Breast epithelium (tissue), 3 donors: ENCODE data around the gene TBCK.

Source experiments
- POLR2A ChIP-seq: fragments of 450-650 bp; IDR thresholded peaks from one replicate; pipeline ENCODE4 v1.6.1; 2016; ENCODE audit warnings: antibody characterized with exemption, mild to moderate bottlenecking, moderate library complexity
- POLR2AphosphoS5 ChIP-seq, 3 donors: sonication (generic); formaldehyde crosslinking; IDR thresholded peaks; one replicate each; pipeline ENCODE4 v1.6.1; 2017; ENCODE audit warnings: antibody characterized with exemption in 3 of 3
- TF ChIP-seq, protein P1 (sequence below), 3 donors: fragments of 450-650 bp; IDR thresholded peaks; one replicate each; pipeline ENCODE4 v1.5.1; 2016 to 2017; ENCODE audit warnings: antibody characterized with exemption in 3 of 3, mild to moderate bottlenecking in 3 of 3, moderate library complexity in 3 of 3

DNA sequence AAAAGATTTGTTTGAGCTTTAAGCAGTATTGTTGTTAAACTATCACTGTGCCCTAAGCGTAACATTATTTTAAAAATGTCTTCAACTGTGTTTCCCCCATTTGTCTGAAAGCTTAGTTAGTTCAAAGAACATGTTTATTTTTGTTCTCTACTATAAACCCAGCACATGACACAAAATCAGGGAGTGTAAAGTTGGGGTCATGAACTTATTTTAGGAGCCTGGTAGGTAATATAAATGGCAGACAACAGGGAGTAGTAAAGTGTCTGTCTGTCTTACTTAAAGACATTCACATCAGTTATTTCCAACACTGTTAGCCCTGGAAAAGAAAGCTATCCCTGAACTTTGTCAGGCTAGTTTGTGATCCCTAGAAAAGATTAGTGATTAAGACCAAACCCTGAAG lies 4.2 kb upstream of the TBCK start:
- TF ChIP-seq POLR2A (no peak), POLR2AphosphoS5 (IDR thresholded peaks at IDR 0.05) (no peak)
- TF ChIP-seq, protein P1, sequence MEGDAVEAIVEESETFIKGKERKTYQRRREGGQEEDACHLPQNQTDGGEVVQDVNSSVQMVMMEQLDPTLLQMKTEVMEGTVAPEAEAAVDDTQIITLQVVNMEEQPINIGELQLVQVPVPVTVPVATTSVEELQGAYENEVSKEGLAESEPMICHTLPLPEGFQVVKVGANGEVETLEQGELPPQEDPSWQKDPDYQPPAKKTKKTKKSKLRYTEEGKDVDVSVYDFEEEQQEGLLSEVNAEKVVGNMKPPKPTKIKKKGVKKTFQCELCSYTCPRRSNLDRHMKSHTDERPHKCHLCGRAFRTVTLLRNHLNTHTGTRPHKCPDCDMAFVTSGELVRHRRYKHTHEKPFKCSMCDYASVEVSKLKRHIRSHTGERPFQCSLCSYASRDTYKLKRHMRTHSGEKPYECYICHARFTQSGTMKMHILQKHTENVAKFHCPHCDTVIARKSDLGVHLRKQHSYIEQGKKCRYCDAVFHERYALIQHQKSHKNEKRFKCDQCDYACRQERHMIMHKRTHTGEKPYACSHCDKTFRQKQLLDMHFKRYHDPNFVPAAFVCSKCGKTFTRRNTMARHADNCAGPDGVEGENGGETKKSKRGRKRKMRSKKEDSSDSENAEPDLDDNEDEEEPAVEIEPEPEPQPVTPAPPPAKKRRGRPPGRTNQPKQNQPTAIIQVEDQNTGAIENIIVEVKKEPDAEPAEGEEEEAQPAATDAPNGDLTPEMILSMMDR (IDR thresholded peaks at IDR 0.05) = no peak
